ENCODE data around the gene SHISAL1. TPM values are rescaled to one million over a fixed set of nuclear protein-coding genes. Genes with fewer than 3 reads are reported as not detected.

SHISAL1 gene
- total RNA-seq, 1 experiment from 2014 or later: 1.6 TPM

DNA sequence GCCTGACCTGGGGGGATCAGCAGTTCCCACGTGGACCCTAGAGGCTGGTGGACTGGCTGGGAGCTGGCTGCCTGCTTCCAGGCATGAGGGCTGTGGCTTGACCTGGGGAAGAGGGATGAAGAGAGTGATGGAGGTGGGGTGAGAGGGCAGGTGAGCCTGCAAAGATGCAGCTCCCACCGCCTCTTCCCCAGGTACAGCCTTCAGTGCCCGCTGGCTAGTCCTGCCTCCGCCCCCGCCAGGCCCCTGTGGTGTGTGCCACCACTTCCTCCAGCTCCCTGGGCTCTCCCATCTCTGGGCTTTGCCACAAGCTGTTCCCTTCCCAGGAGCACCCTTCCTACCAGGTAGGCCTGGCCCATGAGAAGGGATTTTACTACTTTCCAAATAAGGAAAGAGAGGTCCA is 112.9 kb downstream of the SHISAL1 start:
- Mint-ChIP-seq H3K9me3 (ENCODE audit: unreplicated experiment) (no peaks in the 10 kb centered on the region), H3K4me1 (ENCODE audit: insufficient read depth, unreplicated experiment) (peaks cover under 1% of the 10 kb centered on the region), H3K4me3 (ENCODE audit: unreplicated experiment) (no peak overlapping the region), H3K27me3 (ENCODE audit: insufficient read depth, unreplicated experiment) (peaks cover 81% of the 10 kb centered on the region), H3K27ac (ENCODE audit: low read depth, unreplicated experiment) (no peak overlapping the region), H3K36me3 (ENCODE audit: insufficient read depth, unreplicated experiment) (no peaks in the 10 kb centered on the region)
- no TSS peak for BruUV-seq (replicated peaks)
- CTCF ChIA-PET: no interaction called here
- TF ChIP-seq, protein P1, sequence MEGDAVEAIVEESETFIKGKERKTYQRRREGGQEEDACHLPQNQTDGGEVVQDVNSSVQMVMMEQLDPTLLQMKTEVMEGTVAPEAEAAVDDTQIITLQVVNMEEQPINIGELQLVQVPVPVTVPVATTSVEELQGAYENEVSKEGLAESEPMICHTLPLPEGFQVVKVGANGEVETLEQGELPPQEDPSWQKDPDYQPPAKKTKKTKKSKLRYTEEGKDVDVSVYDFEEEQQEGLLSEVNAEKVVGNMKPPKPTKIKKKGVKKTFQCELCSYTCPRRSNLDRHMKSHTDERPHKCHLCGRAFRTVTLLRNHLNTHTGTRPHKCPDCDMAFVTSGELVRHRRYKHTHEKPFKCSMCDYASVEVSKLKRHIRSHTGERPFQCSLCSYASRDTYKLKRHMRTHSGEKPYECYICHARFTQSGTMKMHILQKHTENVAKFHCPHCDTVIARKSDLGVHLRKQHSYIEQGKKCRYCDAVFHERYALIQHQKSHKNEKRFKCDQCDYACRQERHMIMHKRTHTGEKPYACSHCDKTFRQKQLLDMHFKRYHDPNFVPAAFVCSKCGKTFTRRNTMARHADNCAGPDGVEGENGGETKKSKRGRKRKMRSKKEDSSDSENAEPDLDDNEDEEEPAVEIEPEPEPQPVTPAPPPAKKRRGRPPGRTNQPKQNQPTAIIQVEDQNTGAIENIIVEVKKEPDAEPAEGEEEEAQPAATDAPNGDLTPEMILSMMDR (IDR thresholded peaks at IDR 0.05; ENCODE audit: unreplicated experiment): no peak
- intact Hi-C loops (cut with micrococcal nuclease): no loop called here
- DNase-seq (ENCODE audit: unreplicated experiment): no peak
- POLR2A ChIA-PET: no interaction called here

DNA sequence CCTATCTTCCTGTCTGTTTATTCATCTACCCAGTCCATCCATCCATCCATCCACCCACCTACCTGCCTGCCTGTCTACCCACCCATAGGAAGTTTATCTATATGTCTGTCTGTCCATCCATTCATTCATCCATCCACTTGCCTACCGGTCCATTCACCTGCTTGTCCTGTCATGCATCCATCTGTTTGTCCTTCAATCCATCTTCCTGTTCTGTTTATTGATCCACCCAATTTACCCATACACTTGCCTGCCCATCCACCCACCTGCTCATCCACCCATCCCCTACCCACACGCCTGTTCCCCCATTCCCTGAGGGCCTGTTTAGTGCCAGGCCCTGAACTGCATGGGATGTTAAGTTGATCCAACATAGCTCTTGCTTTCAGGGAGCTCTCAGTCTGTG is 113.6 kb downstream of the SHISAL1 start:
- H3K4me1 Mint-ChIP-seq (ENCODE audit: insufficient read depth, unreplicated experiment): peaks cover 7% of the 10 kb centered on the region
- no peaks in the 10 kb centered on the region for H3K36me3 Mint-ChIP-seq (ENCODE audit: insufficient read depth, unreplicated experiment)
- CTCF ChIA-PET: no interaction called here
- POLR2A ChIA-PET: interaction anchor here (0.7 kb wide), 1 partner anchor 321 kb away, joined by 4 read pairs; no protein-coding TSS in a partner anchor
- H3K4me3 Mint-ChIP-seq (ENCODE audit: unreplicated experiment): no peak overlapping the region
- TF ChIP-seq, protein P1 (IDR thresholded peaks at IDR 0.05; ENCODE audit: unreplicated experiment): no peak
- DNase-seq (ENCODE audit: unreplicated experiment): no peak
- intact Hi-C loops (cut with micrococcal nuclease): no loop called here
- H3K27me3 Mint-ChIP-seq (ENCODE audit: insufficient read depth, unreplicated experiment): peaks cover 83% of the 10 kb centered on the region
- BruUV-seq (replicated peaks): no TSS peak
- H3K27ac Mint-ChIP-seq (ENCODE audit: low read depth, unreplicated experiment): no peak overlapping the region
- no peaks in the 10 kb centered on the region for H3K9me3 Mint-ChIP-seq (ENCODE audit: unreplicated experiment)

DNA sequence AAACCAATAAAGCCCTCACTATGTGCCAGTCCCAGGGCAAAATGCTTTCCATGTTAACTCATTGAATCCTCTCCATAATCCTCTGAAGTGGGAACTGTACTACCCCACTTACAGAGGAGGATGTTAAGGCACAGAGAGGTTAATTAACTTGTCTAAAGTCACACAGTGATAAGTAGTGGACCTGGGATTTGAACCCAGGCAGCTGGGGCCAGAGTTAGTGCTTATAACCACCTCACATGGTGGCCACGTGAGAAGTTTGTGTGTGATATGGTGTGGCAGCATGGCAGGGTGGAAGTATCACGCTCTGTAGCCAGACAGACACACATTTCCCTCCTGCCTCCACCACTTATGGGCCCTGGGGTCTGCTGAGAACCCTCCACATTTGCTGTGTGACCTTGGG is 115.5 kb downstream of the SHISAL1 start:
- CTCF ChIA-PET: no interaction called here
- H3K27me3 Mint-ChIP-seq (ENCODE audit: insufficient read depth, unreplicated experiment): peaks cover 70% of the 10 kb centered on the region
- no peak for DNase-seq (ENCODE audit: unreplicated experiment)
- H3K27ac Mint-ChIP-seq (ENCODE audit: low read depth, unreplicated experiment): no peak overlapping the region
- H3K4me3 Mint-ChIP-seq (ENCODE audit: unreplicated experiment): no peak overlapping the region
- intact Hi-C loops (cut with micrococcal nuclease): no loop called here
- TF ChIP-seq, protein P1 (IDR thresholded peaks at IDR 0.05; ENCODE audit: unreplicated experiment): no peak
- POLR2A ChIA-PET: no interaction called here
- H3K36me3 Mint-ChIP-seq (ENCODE audit: insufficient read depth, unreplicated experiment): no peaks in the 10 kb centered on the region
- peaks cover 24% of the 10 kb centered on the region for H3K4me1 Mint-ChIP-seq (ENCODE audit: insufficient read depth, unreplicated experiment)
- no TSS peak for BruUV-seq (replicated peaks)
- H3K9me3 Mint-ChIP-seq (ENCODE audit: unreplicated experiment): no peaks in the 10 kb centered on the region

DNA sequence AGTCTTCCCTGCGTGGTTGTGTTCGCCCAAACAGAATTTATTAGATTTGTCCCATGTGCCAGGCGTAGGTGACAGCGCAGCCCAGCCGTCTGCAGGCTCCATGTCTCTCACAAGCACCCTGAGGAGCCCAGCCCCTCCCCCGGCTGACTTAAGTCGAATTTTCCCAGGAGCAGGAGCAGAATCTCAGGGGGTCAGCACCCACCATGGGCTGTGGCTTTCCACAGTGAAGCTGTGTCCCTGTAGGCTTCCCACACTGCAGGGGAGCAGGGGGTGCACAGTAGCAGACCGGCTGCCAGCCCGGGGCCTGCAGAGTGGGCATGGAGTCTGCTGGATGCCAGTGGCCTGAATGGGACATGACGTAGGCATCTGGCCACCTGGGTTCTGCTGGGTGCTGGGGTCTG is 116.0 kb downstream of the SHISAL1 start:
- CTCF ChIA-PET: no interaction called here
- intact Hi-C loops (cut with micrococcal nuclease): no loop called here

More for the DNA sequence above, 116.0 kb downstream of the SHISAL1 start:
- no TSS peak for BruUV-seq (replicated peaks)
- Mint-ChIP-seq H3K27ac (ENCODE audit: low read depth, unreplicated experiment) (no peak overlapping the region), H3K36me3 (ENCODE audit: insufficient read depth, unreplicated experiment) (no peaks in the 10 kb centered on the region), H3K4me1 (ENCODE audit: insufficient read depth, unreplicated experiment) (peaks cover 24% of the 10 kb centered on the region), H3K9me3 (ENCODE audit: unreplicated experiment) (no peaks in the 10 kb centered on the region), H3K27me3 (ENCODE audit: insufficient read depth, unreplicated experiment) (peaks cover 64% of the 10 kb centered on the region), H3K4me3 (ENCODE audit: unreplicated experiment) (no peak overlapping the region)
- DNase-seq (ENCODE audit: unreplicated experiment): no peak
- POLR2A ChIA-PET: no interaction called here
- TF ChIP-seq, protein P1 (IDR thresholded peaks at IDR 0.05; ENCODE audit: unreplicated experiment): no peak
